Liver (tissue), 9 donors: ENCODE data around the gene APPBP2. TPM values are rescaled to one million over a fixed set of nuclear protein-coding genes. Genes with fewer than 3 reads are reported as not detected.

Source experiments
- DNase-seq: peaks from one replicate; pipeline ENCODE4 v3.0.0-alpha.2; 2017; ENCODE audit warnings: low spot score
- H3K27ac ChIP-seq, 2 donors: one replicate each; pipeline ENCODE4 v1.7.0; 2013; ENCODE audit warnings: inconsistent platforms in 2 of 2, low read length in 2 of 2, control low read depth in 1 of 2, low read depth in 1 of 2, mild to moderate bottlenecking in 1 of 2
- H3K27me3 ChIP-seq, 4 donors: one replicate each; pipeline versions ENCODE4 v1.6.1 to v1.7.0; 2013; ENCODE audit warnings: low read length in 3 of 4, inconsistent platforms in 1 of 4, mild to moderate bottlenecking in 1 of 4, moderate library complexity in 1 of 4; ENCODE audit not compliant: control insufficient read depth in 4 of 4, insufficient read depth in 4 of 4
- H3K36me3 ChIP-seq, 4 donors: one replicate each; pipeline versions ENCODE4 v1.6.1 to v1.7.0; 2013; ENCODE audit warnings: low read length in 3 of 4, mild to moderate bottlenecking in 3 of 4, low read depth in 1 of 4, moderate library complexity in 1 of 4; ENCODE audit not compliant: control insufficient read depth in 4 of 4, insufficient read depth in 3 of 4
- H3K4me1 ChIP-seq, 4 donors: one replicate each; pipeline versions ENCODE4 v1.6.1 to v1.7.0; 2013; ENCODE audit warnings: low read length in 3 of 4, mild to moderate bottlenecking in 3 of 4, moderate library complexity in 1 of 4; ENCODE audit not compliant: control insufficient read depth in 4 of 4, insufficient read depth in 4 of 4
- H3K4me3 ChIP-seq, 3 donors: one replicate each; pipeline versions ENCODE4 v1.6.1 to v1.7.0; 2013; ENCODE audit warnings: low read length in 3 of 3, control low read depth in 1 of 3, low read depth in 1 of 3, mild to moderate bottlenecking in 1 of 3
- H3K9ac ChIP-seq, 2 donors: one replicate each; pipeline ENCODE4 v1.7.0; 2013; ENCODE audit warnings: low read length in 2 of 2, mild to moderate bottlenecking in 2 of 2, moderate library complexity in 2 of 2, control low read depth in 1 of 2, low read depth in 1 of 2
- H3K9me3 ChIP-seq, 4 donors: one replicate each; pipeline versions ENCODE4 v1.6.1 to v1.7.0; 2013; ENCODE audit warnings: low read length in 3 of 4; ENCODE audit not compliant: control insufficient read depth in 4 of 4
- EGR1 ChIP-seq, 2 donors: IDR thresholded peaks; 2 replicates each; pipeline ENCODE4 v1.6.1; 2016 to 2018; ENCODE audit warnings: antibody characterized with exemption in 2 of 2, low read depth in 2 of 2
- FOXA2 ChIP-seq: IDR thresholded peaks from 2 replicates; pipeline ENCODE4 v1.6.1; 2016; ENCODE audit warnings: antibody characterized with exemption
- GABPA ChIP-seq, 2 donors: IDR thresholded peaks in 1 of 2; conservative IDR thresholded peaks in 1 of 2; 2 replicates each; pipeline ENCODE4 v1.6.1; 2016; ENCODE audit warnings: antibody characterized with exemption in 2 of 2, mild to moderate bottlenecking in 1 of 2, moderate library complexity in 1 of 2
- HNF4A ChIP-seq, 2 donors: conservative IDR thresholded peaks; 2 replicates each; pipeline ENCODE4 v1.6.1; 2016; ENCODE audit warnings: antibody characterized with exemption in 2 of 2, mild to moderate bottlenecking in 2 of 2
- HNF4G ChIP-seq: IDR thresholded peaks from 2 replicates; pipeline ENCODE4 v1.6.1; 2016; ENCODE audit warnings: antibody characterized with exemption
- JUND ChIP-seq, 2 donors: IDR thresholded peaks; 2 replicates each; pipeline ENCODE4 v1.6.1; 2016; ENCODE audit warnings: antibody characterized with exemption in 2 of 2
- MAX ChIP-seq: IDR thresholded peaks from 2 replicates; pipeline ENCODE4 v1.6.1; 2016; ENCODE audit warnings: antibody characterized with exemption
- NR2F2 ChIP-seq: IDR thresholded peaks from 2 replicates; pipeline ENCODE4 v1.6.1; 2016; ENCODE audit warnings: antibody characterized with exemption
- RAD21 ChIP-seq, 2 donors: IDR thresholded peaks; 2 replicates each; pipeline ENCODE4 v1.6.1; 2016; ENCODE audit warnings: antibody characterized with exemption in 2 of 2, mild to moderate bottlenecking in 2 of 2
- RXRA ChIP-seq, 2 donors: IDR thresholded peaks; 2 replicates each; pipeline ENCODE4 v1.6.1; 2017 to 2018; ENCODE audit warnings: antibody characterized with exemption in 2 of 2, mild to moderate bottlenecking in 1 of 2
- SP1 ChIP-seq: IDR thresholded peaks from 2 replicates; pipeline ENCODE4 v1.6.1; 2018; ENCODE audit warnings: antibody characterized with exemption, mild to moderate bottlenecking
- TAF1 ChIP-seq: conservative IDR thresholded peaks from 2 replicates; pipeline ENCODE4 v1.6.1; 2016; ENCODE audit warnings: antibody characterized with exemption, mild to moderate bottlenecking
- YY1 ChIP-seq: IDR thresholded peaks from 2 replicates; pipeline ENCODE4 v1.6.1; 2016; ENCODE audit warnings: antibody characterized with exemption, mild to moderate bottlenecking
- polyA plus RNA-seq, 2 donors: library from polyadenylated mRNA; stranded (reverse) in 1 of 2; unstranded in 1 of 2; fragments of 200-250 nt in 1 of 2; fragments of >200 nt in 1 of 2; fragmentation: Nextera tagmentation in 1 of 2; extraction: Ambion mirVana in 1 of 2; gene quantifications; one replicate each; pipeline versions ENCODE4 v1.2.1 to v1.2.3, GENCODE V29; 2013 to 2015
- total RNA-seq, 2 donors: library from RNA; depleted of rRNA; stranded (reverse); fragments of >200 nt; gene quantifications; one replicate each; pipeline ENCODE4 v1.2.3, GENCODE V29; 2014
- TF ChIP-seq, protein P1 (sequence below): IDR thresholded peaks from 2 replicates; pipeline ENCODE4 v1.6.1; 2016; ENCODE audit warnings: antibody characterized with exemption
- TF ChIP-seq, protein P2 (sequence below): IDR thresholded peaks from 2 replicates; pipeline ENCODE4 v1.6.1; 2016; ENCODE audit warnings: antibody characterized with exemption
- TF ChIP-seq, protein P3 (sequence below): fragments of 150-350 bp; IDR thresholded peaks from 2 replicates; pipeline ENCODE4 v1.5.1; 2017; ENCODE audit warnings: improper control_type of control experiment, low read depth, low read length; ENCODE audit not compliant: missing input control
- TF ChIP-seq, protein P4 (sequence below): IDR thresholded peaks from 2 replicates; pipeline ENCODE4 v1.6.1; 2016; ENCODE audit warnings: antibody characterized with exemption, mild to moderate bottlenecking
- donor health status: healthy.
- donor health status: healthy.
- donor health status: healthy.
- donor health status: healthy.
- donor health status: healthy.

APPBP2 gene
- total and polyA plus RNA-seq, 4 donors: 4.6 to 17.3 (median 9.2) TPM

- TF ChIP-seq, protein P1, sequence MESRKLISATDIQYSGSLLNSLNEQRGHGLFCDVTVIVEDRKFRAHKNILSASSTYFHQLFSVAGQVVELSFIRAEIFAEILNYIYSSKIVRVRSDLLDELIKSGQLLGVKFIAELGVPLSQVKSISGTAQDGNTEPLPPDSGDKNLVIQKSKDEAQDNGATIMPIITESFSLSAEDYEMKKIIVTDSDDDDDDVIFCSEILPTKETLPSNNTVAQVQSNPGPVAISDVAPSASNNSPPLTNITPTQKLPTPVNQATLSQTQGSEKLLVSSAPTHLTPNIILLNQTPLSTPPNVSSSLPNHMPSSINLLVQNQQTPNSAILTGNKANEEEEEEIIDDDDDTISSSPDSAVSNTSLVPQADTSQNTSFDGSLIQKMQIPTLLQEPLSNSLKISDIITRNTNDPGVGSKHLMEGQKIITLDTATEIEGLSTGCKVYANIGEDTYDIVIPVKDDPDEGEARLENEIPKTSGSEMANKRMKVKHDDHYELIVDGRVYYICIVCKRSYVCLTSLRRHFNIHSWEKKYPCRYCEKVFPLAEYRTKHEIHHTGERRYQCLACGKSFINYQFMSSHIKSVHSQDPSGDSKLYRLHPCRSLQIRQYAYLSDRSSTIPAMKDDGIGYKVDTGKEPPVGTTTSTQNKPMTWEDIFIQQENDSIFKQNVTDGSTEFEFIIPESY: no peak
- no peak for TF ChIP-seq JUND (IDR thresholded peaks at IDR 0.05)
- TF ChIP-seq TAF1: no peak
These were observed 44.4 kb downstream of the APPBP2 start (continued) for GRCh38 chr17:60481604-60482003.

GRCh38 chr17:60473788-60474187, 52.3 kb downstream of the APPBP2 start:
- TF ChIP-seq EGR1 (IDR thresholded peaks at IDR 0.05; ENCODE audit: low read depth in 2 of 2) (no peak), RXRA (IDR thresholded peaks at IDR 0.05) (no peak), YY1 (no peak), NR2F2 (no peak), HNF4A (conservative IDR thresholded peaks at IDR 0.05) (no peak), MAX (no peak), FOXA2 (no peak), HNF4G (no peak), TAF1 (no peak), GABPA (IDR thresholded peaks at IDR 0.05 in 1 of 2, conservative IDR thresholded peaks at IDR 0.05 in 1 of 2) (no peak), RAD21 (IDR thresholded peaks at IDR 0.05) (no peak), SP1 (no peak), JUND (IDR thresholded peaks at IDR 0.05) (no peak)
- TF ChIP-seq, protein P1: no peak
- TF ChIP-seq, protein P2, sequence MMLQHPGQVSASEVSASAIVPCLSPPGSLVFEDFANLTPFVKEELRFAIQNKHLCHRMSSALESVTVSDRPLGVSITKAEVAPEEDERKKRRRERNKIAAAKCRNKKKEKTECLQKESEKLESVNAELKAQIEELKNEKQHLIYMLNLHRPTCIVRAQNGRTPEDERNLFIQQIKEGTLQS: no peak
- TF ChIP-seq, protein P3, sequence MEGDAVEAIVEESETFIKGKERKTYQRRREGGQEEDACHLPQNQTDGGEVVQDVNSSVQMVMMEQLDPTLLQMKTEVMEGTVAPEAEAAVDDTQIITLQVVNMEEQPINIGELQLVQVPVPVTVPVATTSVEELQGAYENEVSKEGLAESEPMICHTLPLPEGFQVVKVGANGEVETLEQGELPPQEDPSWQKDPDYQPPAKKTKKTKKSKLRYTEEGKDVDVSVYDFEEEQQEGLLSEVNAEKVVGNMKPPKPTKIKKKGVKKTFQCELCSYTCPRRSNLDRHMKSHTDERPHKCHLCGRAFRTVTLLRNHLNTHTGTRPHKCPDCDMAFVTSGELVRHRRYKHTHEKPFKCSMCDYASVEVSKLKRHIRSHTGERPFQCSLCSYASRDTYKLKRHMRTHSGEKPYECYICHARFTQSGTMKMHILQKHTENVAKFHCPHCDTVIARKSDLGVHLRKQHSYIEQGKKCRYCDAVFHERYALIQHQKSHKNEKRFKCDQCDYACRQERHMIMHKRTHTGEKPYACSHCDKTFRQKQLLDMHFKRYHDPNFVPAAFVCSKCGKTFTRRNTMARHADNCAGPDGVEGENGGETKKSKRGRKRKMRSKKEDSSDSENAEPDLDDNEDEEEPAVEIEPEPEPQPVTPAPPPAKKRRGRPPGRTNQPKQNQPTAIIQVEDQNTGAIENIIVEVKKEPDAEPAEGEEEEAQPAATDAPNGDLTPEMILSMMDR: no peak
- TF ChIP-seq, protein P4, sequence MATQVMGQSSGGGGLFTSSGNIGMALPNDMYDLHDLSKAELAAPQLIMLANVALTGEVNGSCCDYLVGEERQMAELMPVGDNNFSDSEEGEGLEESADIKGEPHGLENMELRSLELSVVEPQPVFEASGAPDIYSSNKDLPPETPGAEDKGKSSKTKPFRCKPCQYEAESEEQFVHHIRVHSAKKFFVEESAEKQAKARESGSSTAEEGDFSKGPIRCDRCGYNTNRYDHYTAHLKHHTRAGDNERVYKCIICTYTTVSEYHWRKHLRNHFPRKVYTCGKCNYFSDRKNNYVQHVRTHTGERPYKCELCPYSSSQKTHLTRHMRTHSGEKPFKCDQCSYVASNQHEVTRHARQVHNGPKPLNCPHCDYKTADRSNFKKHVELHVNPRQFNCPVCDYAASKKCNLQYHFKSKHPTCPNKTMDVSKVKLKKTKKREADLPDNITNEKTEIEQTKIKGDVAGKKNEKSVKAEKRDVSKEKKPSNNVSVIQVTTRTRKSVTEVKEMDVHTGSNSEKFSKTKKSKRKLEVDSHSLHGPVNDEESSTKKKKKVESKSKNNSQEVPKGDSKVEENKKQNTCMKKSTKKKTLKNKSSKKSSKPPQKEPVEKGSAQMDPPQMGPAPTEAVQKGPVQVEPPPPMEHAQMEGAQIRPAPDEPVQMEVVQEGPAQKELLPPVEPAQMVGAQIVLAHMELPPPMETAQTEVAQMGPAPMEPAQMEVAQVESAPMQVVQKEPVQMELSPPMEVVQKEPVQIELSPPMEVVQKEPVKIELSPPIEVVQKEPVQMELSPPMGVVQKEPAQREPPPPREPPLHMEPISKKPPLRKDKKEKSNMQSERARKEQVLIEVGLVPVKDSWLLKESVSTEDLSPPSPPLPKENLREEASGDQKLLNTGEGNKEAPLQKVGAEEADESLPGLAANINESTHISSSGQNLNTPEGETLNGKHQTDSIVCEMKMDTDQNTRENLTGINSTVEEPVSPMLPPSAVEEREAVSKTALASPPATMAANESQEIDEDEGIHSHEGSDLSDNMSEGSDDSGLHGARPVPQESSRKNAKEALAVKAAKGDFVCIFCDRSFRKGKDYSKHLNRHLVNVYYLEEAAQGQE: no peak
- no peak for DNase-seq
- H3K4me1 ChIP-seq: peaks cover 0 to 3% (median 0%) of the 10 kb centered on the region in 4 donors
- H3K9me3 ChIP-seq: no peaks in the 10 kb centered on the region
- no peak overlapping the region for H3K9ac ChIP-seq
- H3K36me3 ChIP-seq: peaks cover 0 to 9% (median 2%) of the 10 kb centered on the region in 4 donors
- H3K27ac ChIP-seq: no peak overlapping the region
- H3K4me3 ChIP-seq: no peak overlapping the region
- H3K27me3 ChIP-seq: no peaks in the 10 kb centered on the region
